HG03039 (cell line): Measurements from ENCODE around the gene CD2.

Source experiments
- ATAC-seq: cut with Tn5 transposase; IDR thresholded peaks from one replicate; pipeline ENCODE4 v1.9.1; 2021; ENCODE audit warnings: mild to moderate bottlenecking, moderate library complexity; ENCODE audit not compliant: unreplicated experiment

CD2 gene

GRCh38 chr1:116811321-116811720 is 57.1 kb downstream of the CD2 start:
- no peak for ATAC-seq

- no peak for ATAC-seq
Measured at GRCh38 chr1:116814926-116815723, 60.9 kb downstream of the CD2 start.

GRCh38 chr1:116817582-116818064 is 63.4 kb downstream of the CD2 start:
- no peak for ATAC-seq
